Thyroid gland (tissue), 4 donors: ENCODE results near the gene MAPK8.

Source experiments
- POLR2A ChIP-seq, 2 donors: fragments of 450-650 bp; IDR thresholded peaks; one replicate each; pipeline ENCODE4 v1.6.1; 2017; ENCODE audit warnings: antibody characterized with exemption in 2 of 2, mild to moderate bottlenecking in 2 of 2, moderate library complexity in 1 of 2
- TF ChIP-seq, protein P1 (sequence below), 6 experiments: fragments of 200-600 bp in 3 of 6; fragments of 450-650 bp in 3 of 6; sonication (generic) in 3 of 6; IDR thresholded peaks; one replicate each; pipeline ENCODE4 v1.5.1; 2016 to 2019; ENCODE audit warnings: antibody characterized with exemption in 6 of 6, mild to moderate bottlenecking in 2 of 6, inconsistent platforms in 1 of 6, moderate library complexity in 1 of 6

DNA sequence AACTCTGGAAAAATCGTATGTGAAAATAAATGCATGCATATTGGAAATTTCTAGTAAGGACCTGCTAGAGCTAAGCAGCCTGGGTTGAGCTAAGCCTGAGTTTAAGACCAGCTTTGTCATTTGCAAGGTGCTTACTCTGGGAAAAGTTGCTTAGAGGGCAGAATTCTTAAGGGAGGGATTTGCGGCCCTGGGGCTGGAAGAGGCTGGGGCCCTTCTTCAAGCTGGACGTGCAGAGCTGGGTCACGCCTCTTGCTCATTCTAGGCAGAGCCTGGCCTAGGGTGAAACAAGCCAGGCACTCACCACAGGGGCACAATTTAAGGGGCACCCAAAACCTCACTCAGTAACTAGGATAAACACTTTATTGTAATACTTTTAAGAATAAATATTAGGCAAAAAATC lies 161.2 kb downstream of the MAPK8 start:
- TF ChIP-seq, protein P1, sequence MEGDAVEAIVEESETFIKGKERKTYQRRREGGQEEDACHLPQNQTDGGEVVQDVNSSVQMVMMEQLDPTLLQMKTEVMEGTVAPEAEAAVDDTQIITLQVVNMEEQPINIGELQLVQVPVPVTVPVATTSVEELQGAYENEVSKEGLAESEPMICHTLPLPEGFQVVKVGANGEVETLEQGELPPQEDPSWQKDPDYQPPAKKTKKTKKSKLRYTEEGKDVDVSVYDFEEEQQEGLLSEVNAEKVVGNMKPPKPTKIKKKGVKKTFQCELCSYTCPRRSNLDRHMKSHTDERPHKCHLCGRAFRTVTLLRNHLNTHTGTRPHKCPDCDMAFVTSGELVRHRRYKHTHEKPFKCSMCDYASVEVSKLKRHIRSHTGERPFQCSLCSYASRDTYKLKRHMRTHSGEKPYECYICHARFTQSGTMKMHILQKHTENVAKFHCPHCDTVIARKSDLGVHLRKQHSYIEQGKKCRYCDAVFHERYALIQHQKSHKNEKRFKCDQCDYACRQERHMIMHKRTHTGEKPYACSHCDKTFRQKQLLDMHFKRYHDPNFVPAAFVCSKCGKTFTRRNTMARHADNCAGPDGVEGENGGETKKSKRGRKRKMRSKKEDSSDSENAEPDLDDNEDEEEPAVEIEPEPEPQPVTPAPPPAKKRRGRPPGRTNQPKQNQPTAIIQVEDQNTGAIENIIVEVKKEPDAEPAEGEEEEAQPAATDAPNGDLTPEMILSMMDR (IDR thresholded peaks at IDR 0.05): no peak
- peak in 1 of 2 donors; percentile 17 for TF ChIP-seq POLR2A (IDR thresholded peaks at IDR 0.05)
